HEK293 (cell line): ENCODE results near the gene TIAM2.

ENCODE experiments used
- HOXA7 ChIP-seq: sonication (generic); formaldehyde crosslinking; IDR thresholded peaks from 2 replicates; pipeline ENCODE4 v1.8.1; 2022; ENCODE audit warnings: missing genetic modification reagents, borderline replicate concordance
- SP2 ChIP-seq: fragments of 450-650 bp; formaldehyde crosslinking; IDR thresholded peaks from 2 replicates; pipeline ENCODE4 v1.5.1; 2016; ENCODE audit warnings: missing biosample characterization, missing genetic modification characterization
- ZNF391 ChIP-seq: fragments of 450-650 bp; formaldehyde crosslinking; IDR thresholded peaks from 2 replicates; pipeline ENCODE4 v1.5.1; 2016; ENCODE audit warnings: low read depth, missing biosample characterization, missing genetic modification characterization, borderline replicate concordance
- TF ChIP-seq, protein P1 (sequence below): fragments of 450-650 bp; formaldehyde crosslinking; IDR thresholded peaks from 2 replicates; pipeline ENCODE4 v1.5.1; 2016; ENCODE audit warnings: missing biosample characterization, missing genetic modification characterization
- TF ChIP-seq, protein P2 (sequence below): fragments of 450-650 bp; formaldehyde crosslinking; IDR thresholded peaks from 2 replicates; pipeline ENCODE4 v1.5.1; 2016; ENCODE audit warnings: missing biosample characterization, missing genetic modification characterization

DNA sequence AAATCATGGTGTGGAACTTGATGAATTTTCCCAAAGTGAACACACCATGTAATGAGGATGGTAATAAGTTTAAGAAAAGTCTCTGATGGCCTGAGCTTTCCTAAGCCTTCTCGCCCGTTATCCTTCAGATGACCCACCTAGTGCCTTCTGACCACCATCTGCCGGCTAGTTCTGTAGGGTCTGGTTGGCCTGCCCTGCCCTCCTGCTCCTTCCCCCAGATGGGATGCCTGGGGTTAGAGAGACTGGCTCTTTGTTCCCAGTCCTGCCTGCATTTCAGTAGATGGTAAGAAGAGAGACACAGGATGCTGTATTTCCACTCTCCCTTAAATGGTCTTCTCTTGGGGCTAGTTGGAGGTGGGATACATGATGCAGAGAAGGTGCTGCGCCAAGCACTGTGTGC is 43.0 kb downstream of the TIAM2 start:
- TF ChIP-seq, protein P1, sequence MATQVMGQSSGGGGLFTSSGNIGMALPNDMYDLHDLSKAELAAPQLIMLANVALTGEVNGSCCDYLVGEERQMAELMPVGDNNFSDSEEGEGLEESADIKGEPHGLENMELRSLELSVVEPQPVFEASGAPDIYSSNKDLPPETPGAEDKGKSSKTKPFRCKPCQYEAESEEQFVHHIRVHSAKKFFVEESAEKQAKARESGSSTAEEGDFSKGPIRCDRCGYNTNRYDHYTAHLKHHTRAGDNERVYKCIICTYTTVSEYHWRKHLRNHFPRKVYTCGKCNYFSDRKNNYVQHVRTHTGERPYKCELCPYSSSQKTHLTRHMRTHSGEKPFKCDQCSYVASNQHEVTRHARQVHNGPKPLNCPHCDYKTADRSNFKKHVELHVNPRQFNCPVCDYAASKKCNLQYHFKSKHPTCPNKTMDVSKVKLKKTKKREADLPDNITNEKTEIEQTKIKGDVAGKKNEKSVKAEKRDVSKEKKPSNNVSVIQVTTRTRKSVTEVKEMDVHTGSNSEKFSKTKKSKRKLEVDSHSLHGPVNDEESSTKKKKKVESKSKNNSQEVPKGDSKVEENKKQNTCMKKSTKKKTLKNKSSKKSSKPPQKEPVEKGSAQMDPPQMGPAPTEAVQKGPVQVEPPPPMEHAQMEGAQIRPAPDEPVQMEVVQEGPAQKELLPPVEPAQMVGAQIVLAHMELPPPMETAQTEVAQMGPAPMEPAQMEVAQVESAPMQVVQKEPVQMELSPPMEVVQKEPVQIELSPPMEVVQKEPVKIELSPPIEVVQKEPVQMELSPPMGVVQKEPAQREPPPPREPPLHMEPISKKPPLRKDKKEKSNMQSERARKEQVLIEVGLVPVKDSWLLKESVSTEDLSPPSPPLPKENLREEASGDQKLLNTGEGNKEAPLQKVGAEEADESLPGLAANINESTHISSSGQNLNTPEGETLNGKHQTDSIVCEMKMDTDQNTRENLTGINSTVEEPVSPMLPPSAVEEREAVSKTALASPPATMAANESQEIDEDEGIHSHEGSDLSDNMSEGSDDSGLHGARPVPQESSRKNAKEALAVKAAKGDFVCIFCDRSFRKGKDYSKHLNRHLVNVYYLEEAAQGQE, result no peak
- no peak for TF ChIP-seq HOXA7
- TF ChIP-seq, protein P2, sequence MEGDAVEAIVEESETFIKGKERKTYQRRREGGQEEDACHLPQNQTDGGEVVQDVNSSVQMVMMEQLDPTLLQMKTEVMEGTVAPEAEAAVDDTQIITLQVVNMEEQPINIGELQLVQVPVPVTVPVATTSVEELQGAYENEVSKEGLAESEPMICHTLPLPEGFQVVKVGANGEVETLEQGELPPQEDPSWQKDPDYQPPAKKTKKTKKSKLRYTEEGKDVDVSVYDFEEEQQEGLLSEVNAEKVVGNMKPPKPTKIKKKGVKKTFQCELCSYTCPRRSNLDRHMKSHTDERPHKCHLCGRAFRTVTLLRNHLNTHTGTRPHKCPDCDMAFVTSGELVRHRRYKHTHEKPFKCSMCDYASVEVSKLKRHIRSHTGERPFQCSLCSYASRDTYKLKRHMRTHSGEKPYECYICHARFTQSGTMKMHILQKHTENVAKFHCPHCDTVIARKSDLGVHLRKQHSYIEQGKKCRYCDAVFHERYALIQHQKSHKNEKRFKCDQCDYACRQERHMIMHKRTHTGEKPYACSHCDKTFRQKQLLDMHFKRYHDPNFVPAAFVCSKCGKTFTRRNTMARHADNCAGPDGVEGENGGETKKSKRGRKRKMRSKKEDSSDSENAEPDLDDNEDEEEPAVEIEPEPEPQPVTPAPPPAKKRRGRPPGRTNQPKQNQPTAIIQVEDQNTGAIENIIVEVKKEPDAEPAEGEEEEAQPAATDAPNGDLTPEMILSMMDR (tag by site-specific recombination), result no peak
- TF ChIP-seq SP2 (tag by site-specific recombination), result no peak
- no peak for TF ChIP-seq ZNF391 (tag by site-specific recombination)
